K562 (cell line): ENCODE results near the gene SLC2A2.

Source experiments
- BRCA1 ChIP-seq, 2 experiments: fragments of 450-650 bp in 1 of 2; sonication (generic) in 1 of 2; formaldehyde crosslinking in 1 of 2; IDR thresholded peaks; 2 replicates each; pipeline versions ENCODE4 v1.5.0 to v1.6.1; 2017 to 2020; ENCODE audit warnings: mild to moderate bottlenecking in 1 of 2, missing genetic modification reagents in 1 of 2
- MTA2 ChIP-seq: fragments of 450-650 bp; IDR thresholded peaks from 2 replicates; pipeline ENCODE4 v1.6.1; 2016; ENCODE audit warnings: low read depth
- SETDB1 ChIP-seq: IDR thresholded peaks from one replicate; pipeline ENCODE4 v1.6.1; 2012; ENCODE audit warnings: low read length, control low read depth, inconsistent platforms
- SMAD1 ChIP-seq: fragments of 150-350 bp; IDR thresholded peaks from 2 replicates; pipeline ENCODE4 v1.6.1; 2014; ENCODE audit warnings: low read length, low read depth; ENCODE audit not compliant: partially characterized antibody
- TF ChIP-seq, protein P1 (sequence below): fragments of 250-450 bp; sonication (Bioruptor Pico); IDR thresholded peaks from 2 replicates; pipeline ENCODE4 v1.5.0; 2020; ENCODE audit warnings: mild to moderate bottlenecking, borderline replicate concordance
- TF ChIP-seq, protein P2 (sequence below): sonication (generic); formaldehyde crosslinking; IDR thresholded peaks from 2 replicates; pipeline ENCODE4 v1.8.1; 2023; ENCODE audit warnings: mild to moderate bottlenecking, missing genetic modification reagents
- TF ChIP-seq, protein P3 (sequence below), 2 experiments: IDR thresholded peaks; 2 replicates each; pipeline ENCODE4 v1.6.1; 2012; ENCODE audit warnings: improper control_type of control experiment in 2 of 2, low read depth in 2 of 2, low read length in 2 of 2, borderline replicate concordance in 1 of 2
- TF ChIP-seq, protein P4 (sequence below): sonication (generic); formaldehyde crosslinking; IDR thresholded peaks from 2 replicates; pipeline ENCODE4 v1.8.1; 2023; ENCODE audit warnings: mild to moderate bottlenecking, missing genetic modification reagents

DNA sequence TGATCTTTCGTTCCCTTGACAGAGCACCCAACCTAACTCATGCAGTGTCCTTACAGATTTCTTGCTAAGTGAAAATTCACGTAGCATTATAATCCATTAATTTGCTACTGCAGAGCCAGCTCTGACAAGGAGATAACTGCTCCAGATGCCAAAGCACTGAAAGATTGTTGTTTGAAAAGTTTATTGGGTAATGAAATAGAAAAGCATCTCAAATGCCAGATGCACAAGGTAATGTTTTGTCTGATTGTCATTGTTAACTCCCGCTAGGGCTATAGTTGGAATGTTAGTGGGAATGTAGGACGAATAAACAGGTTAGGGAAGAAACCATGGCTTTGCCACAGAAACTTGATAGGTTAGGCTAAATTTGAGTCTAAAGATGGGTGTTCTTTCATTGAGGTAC is 20.2 kb upstream of the SLC2A2 start:
- TF ChIP-seq MTA2 (no peak), SMAD1 (no peak), BRCA1 (IDR thresholded peaks at IDR 0.05) (no peak), BRCA1 (CRISPR knock-in tag; IDR thresholded peaks at IDR 0.05) (no peak), SETDB1 (no peak)
- TF ChIP-seq, protein P1, sequence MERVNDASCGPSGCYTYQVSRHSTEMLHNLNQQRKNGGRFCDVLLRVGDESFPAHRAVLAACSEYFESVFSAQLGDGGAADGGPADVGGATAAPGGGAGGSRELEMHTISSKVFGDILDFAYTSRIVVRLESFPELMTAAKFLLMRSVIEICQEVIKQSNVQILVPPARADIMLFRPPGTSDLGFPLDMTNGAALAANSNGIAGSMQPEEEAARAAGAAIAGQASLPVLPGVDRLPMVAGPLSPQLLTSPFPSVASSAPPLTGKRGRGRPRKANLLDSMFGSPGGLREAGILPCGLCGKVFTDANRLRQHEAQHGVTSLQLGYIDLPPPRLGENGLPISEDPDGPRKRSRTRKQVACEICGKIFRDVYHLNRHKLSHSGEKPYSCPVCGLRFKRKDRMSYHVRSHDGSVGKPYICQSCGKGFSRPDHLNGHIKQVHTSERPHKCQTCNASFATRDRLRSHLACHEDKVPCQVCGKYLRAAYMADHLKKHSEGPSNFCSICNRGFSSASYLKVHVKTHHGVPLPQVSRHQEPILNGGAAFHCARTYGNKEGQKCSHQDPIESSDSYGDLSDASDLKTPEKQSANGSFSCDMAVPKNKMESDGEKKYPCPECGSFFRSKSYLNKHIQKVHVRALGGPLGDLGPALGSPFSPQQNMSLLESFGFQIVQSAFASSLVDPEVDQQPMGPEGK (CRISPR knock-in tag): no peak
- TF ChIP-seq, protein P2, sequence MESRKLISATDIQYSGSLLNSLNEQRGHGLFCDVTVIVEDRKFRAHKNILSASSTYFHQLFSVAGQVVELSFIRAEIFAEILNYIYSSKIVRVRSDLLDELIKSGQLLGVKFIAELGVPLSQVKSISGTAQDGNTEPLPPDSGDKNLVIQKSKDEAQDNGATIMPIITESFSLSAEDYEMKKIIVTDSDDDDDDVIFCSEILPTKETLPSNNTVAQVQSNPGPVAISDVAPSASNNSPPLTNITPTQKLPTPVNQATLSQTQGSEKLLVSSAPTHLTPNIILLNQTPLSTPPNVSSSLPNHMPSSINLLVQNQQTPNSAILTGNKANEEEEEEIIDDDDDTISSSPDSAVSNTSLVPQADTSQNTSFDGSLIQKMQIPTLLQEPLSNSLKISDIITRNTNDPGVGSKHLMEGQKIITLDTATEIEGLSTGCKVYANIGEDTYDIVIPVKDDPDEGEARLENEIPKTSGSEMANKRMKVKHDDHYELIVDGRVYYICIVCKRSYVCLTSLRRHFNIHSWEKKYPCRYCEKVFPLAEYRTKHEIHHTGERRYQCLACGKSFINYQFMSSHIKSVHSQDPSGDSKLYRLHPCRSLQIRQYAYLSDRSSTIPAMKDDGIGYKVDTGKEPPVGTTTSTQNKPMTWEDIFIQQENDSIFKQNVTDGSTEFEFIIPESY (CRISPR knock-in tag): no peak
- TF ChIP-seq, protein P3, sequence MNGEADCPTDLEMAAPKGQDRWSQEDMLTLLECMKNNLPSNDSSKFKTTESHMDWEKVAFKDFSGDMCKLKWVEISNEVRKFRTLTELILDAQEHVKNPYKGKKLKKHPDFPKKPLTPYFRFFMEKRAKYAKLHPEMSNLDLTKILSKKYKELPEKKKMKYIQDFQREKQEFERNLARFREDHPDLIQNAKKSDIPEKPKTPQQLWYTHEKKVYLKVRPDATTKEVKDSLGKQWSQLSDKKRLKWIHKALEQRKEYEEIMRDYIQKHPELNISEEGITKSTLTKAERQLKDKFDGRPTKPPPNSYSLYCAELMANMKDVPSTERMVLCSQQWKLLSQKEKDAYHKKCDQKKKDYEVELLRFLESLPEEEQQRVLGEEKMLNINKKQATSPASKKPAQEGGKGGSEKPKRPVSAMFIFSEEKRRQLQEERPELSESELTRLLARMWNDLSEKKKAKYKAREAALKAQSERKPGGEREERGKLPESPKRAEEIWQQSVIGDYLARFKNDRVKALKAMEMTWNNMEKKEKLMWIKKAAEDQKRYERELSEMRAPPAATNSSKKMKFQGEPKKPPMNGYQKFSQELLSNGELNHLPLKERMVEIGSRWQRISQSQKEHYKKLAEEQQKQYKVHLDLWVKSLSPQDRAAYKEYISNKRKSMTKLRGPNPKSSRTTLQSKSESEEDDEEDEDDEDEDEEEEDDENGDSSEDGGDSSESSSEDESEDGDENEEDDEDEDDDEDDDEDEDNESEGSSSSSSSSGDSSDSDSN (IDR thresholded peaks at IDR 0.05; ENCODE audit: borderline replicate concordance in 1 of 2, low read depth in 2 of 2, low read length in 2 of 2): no peak
- TF ChIP-seq, protein P4, sequence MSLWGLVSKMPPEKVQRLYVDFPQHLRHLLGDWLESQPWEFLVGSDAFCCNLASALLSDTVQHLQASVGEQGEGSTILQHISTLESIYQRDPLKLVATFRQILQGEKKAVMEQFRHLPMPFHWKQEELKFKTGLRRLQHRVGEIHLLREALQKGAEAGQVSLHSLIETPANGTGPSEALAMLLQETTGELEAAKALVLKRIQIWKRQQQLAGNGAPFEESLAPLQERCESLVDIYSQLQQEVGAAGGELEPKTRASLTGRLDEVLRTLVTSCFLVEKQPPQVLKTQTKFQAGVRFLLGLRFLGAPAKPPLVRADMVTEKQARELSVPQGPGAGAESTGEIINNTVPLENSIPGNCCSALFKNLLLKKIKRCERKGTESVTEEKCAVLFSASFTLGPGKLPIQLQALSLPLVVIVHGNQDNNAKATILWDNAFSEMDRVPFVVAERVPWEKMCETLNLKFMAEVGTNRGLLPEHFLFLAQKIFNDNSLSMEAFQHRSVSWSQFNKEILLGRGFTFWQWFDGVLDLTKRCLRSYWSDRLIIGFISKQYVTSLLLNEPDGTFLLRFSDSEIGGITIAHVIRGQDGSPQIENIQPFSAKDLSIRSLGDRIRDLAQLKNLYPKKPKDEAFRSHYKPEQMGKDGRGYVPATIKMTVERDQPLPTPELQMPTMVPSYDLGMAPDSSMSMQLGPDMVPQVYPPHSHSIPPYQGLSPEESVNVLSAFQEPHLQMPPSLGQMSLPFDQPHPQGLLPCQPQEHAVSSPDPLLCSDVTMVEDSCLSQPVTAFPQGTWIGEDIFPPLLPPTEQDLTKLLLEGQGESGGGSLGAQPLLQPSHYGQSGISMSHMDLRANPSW (CRISPR knock-in tag): no peak
